GM19467 (cell line): ENCODE measurements around the gene MRE11.
"Not testable (repeated sequence)": the region's sequence is repeated elsewhere in the genome, so short reads cannot be mapped to it uniquely, and the experiment has no call there.

Source experiments
- ATAC-seq: cut with Tn5 transposase; IDR thresholded peaks from one replicate; pipeline ENCODE4 v1.9.1; 2021; ENCODE audit warnings: mild to moderate bottlenecking, moderate library complexity; ENCODE audit not compliant: unreplicated experiment

Gene MRE11

DNA sequence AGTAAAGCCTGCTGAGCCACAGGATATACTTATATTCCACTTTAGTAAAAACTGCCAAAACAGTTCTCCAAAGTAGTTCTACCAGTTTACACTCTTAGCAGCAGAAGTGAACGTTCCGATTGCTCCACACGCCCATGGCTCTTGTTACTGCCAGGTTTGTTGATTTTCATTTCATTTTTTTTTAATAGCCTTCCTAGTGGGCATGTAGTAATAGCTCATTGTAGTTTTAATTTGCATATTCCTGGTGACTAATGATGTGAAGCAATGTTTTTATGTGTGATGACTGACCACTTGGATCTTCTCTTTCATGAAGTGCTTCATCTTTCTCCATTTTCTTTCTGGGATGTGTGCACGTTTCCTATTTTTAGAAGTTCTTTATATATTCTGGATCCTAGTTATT, 13.8 kb upstream of the MRE11 start:
- ATAC-seq = no peak

DNA sequence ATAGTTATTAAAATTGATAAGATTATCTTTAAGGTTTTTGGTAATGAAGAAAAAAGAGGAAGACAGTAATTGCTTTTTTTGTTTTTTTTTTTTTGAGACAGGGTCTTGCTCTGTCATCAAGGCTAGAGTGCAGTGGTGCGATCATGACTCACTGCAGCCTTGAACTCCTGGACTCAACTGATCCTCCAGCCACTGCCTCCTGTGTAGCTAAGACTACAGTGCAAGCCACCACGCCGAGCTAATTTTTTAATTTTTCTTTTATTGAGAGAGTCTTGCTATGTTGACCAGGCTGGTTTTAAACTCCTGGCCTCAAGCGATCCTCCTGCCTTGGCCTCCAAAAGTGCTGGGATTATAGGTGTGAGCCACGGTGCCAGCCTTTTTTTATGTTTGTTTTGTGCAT, 12.9 kb upstream of the MRE11 start:
- ATAC-seq = not testable (repeated sequence)

DNA sequence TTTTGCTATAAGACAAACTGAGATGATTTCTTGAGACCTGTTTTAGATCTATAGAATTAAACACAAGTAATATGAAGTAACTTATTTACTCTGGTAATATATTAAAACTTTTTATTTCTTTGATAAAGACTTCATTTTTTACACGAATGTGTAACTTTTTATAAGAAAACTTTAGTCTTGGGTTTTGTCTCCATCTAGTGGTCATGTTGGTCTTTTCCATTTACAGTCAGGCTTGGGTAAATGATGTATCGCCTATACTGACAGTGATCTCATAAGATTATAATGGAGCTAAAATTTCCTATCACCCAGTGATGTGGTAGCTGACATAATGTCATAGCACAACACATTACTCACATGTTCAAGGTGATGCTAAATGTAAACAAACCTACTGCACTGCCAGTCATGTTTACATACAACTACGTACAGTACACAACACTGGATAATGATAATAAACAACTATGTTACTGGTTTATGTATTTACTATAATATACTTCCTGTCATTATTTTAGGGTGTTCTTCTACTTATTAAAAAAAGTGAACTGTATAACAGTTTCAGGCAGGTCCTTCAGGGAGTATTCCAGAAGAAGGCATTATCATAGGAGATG, 11.1 kb upstream of the MRE11 start:
- ATAC-seq = no peak

DNA sequence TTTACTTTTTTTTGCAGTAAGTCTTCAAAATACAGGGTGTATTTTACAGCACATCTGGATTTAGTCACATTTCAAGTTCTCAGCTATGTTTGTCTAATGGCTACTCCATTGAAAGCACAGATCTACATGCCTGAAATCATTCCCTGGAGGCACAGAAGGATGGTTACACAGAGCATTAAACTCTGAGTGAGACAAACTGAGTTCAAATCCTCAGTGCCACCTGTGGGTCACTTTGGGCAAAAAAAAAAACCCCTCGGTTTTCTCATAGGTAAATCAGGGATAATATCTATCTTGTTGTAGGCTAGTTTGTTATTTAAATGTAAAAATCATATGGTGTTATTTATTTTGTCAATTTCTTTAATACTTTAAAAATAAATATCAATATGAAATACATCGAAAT, 7.9 kb upstream of the MRE11 start:
- no peak for ATAC-seq

DNA sequence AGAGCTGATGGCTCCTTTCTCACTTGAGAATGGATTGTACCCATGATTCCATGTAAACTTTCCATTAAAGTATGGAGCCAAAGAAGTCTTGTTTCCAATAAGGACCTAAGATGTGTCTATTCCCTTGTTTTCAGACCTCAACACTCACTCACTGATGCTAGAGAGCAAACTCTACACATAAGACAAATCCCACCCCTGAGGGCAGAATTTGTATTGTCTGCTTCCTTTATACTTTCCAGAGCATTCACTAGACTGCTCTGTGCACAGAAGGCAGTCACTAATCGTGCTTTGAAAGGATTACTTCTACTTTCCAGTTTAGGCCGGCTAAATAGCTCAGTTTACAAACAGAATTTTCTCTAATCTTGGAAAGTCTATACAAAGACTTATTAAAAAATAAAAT, 6.5 kb upstream of the MRE11 start:
- ATAC-seq = no peak

DNA sequence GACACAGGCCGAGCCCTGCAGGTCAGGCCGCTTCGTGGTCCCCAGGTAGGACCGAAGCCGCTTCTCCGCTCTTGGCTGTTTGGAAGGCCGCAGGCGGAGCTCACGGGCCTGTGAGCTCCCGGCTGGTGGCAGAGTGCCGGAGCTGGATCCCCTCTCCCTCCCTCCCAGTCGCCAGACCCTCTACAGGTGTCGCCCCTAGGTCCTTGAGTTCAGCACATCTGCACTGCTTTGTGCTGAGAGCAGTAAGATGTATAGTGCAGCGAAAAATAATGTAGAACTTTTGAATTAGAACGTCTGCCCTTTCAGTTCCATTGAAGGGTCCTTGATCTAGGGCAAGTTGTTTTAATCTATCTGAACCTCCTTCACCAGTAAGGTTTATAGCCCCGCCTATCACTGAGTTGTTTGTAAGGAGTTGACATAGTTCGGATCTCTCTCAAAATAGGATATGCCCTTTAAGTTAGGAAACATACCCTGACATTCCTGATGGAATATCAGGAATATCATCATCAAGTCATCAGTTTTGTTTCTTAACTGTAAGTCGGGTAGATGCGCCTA, 559 bp upstream of the MRE11 start:
- peak; percentile 52 for ATAC-seq

DNA sequence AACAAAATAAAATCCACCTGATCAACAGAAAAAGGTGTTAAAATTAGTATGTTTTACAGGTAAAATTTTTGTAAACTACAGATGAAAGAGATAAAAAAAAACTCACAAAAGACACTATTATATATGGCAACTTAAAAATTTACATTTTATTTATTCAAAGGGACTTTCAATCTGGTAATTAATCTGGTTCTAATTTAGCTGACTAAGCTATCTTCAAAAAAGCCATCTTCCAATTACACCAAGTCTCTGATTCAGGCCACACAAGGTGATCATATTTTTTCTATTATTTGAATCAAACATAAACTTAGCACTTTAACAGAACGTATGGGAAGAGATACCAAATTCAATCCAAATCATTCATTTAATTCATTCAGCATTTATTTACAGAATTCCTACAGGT, 7.6 kb downstream of the MRE11 start:
- no peak for ATAC-seq

DNA sequence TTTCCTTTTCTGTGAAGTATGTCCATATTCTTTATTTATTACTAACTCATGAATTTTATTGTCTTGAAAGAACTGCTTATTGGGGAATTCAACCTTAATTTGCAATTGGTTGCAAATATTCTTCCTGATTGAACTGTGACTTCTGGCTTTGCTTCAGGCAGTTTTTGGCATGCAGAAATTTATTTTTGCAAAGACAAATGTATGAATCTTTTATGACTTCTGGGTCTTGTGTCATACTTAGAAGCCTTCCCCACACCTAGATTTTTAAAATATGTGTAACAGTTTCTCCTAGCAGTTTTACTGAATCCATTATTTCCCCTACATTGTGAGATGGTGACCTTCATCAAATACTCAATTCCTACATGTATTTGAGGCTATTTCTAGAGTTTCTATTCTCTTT, 12.3 kb downstream of the MRE11 start:
- no peak for ATAC-seq

DNA sequence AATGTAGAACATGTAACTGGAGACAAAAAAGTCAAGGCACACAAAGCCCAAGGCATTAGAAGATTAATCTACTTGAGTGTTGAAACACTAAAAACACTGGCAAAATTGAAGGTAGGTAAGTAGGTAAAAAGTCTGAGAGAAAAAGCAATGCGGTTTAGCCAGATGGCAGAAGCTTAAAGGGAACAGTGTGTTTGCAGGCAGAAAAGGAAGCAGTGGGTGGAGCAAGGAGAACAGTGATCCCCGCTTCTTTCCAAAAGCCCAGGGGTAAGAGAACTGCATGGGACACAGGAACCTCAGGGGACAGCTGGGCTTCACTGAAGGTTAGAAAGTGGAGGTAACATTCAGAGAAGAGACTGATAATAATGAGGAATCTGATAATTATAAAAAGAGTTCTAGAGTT, 16.0 kb downstream of the MRE11 start:
- no peak for ATAC-seq

DNA sequence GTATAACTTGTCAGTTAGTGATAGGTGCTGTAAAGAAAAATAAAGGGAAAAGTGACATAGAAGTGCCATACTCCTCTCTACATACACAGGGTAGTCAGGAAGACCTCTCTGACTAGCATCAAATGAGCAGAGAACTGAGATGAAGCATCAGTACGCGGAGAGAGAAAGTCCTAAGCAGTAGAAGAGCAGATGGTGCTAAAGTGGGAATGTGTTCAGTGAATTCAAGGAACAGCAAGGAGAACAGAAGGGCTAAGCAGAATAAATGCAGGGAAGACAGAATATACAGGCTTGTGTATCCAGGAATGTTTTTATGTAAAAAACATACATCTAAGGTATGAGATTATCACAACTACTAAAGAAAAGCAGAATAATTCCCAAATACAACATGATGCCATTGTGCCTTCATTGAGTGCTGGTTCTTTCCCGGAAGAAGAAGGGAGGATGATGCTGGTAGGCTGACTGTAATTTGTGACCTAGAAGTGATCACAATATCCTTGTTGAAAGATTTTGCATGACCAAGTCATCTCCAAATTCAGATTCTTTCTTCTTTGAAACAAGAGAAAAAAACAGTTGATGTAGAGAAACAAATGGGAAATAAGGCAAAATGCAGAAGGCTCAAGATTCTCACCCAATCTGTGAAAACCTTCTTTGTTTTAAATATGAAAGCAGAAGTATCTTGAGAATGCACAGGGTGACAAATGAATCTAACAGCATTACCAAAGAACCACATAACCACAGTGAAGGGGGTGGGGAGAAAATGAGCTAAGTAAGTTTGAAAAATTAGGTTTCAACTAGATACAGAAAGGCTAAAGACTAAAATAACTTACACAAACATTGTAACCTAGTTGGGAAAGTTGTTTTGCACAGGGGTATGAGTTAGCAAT, 20.5 kb downstream of the MRE11 start:
- ATAC-seq = peak; percentile 81

DNA sequence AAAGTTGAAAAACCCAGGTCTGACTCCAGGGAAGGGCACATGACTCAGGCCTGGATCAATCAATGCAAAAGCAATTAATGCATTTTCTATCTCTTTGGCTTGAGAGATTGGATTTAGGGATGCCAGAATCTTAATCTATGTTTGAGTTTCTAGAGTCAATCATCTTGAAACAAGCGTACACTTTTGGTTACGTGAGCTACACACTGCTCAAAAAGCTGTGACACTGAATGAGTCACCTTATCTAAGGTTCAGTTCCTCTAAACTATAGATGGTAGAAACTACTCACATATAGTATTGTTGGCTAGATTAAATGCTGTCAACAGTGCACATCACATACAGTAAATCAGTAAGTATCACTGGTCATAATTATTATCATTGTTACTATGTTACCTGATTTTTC, 24.2 kb downstream of the MRE11 start:
- ATAC-seq = peak; percentile 68

DNA sequence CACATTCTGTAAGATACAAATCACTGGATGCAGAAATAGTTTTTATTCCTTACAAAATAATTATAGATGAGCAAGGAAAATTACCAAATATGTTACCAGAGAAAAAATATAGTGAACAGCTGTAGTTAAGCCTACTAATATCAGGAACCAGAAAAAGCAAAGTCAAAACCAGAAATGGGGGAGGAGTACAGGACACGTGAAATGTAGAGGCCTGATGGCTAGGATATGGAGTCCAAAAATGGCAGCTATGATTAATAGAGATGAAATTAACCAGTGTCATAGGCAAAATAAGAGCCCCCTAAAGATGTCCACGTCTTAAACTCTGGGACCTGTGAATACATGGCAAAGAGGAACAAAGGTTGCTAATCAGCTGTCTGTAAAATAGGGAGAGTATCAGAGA, 34.1 kb downstream of the MRE11 start:
- ATAC-seq = no peak

DNA sequence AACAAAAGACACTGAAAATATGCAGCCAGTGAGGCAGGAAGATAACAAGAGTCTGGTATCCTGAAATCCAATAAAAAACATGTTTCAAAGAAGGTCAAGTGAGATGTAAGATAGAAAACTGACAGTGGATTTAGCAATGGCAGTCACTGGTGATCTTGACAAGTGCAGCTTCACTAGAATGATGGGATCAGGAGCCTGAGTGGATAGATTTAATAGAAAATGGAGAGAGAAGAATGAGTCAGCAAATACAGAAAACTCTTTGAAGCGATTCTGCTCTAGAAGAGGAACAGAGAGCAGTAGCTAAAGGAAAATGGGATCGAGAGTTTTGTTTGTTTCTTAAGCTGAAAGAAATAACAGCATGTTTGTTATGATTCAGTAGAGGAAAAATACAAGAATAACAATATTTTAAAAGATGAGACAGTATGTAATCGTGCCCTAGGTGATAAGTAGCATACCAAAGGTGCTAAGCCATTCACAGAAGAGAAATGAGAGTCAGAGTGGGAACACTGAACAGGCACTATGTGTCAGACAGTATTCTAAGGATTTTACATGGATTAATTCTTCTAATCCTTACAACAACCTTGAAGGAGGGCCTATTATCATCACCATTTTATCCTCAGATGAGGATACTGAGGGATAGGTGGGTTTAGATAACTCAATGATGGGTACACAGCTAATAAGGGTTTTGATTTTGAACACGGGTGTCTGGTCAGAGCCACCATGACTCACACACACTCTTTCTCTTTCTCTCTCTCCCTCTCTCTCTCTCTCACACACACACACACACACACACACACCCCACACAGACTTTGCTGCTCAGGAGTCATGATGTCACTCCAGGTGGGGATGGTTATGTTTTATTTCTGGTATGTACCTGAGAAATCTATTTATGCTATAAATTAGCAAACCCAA, 36.3 kb downstream of the MRE11 start:
- no peak for ATAC-seq

DNA sequence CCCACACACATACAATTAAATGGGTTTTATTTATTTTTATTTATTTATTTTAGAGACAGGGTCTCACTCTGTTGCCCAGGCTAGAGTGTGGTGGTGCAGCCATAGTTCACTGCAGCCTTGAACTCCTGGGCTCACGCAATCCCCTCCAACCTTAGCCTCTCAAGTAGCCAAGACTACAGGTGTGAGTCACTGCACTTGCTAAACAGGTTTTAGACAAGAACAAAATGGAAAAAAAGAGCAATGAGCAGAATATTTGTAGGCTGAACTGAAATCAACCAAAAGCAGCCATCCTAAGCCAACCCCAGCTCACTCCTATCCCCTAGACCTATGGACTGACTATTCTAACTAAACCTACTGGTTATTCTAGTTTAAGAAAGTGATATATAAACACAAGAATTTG, 37.8 kb downstream of the MRE11 start:
- ATAC-seq = no peak

DNA sequence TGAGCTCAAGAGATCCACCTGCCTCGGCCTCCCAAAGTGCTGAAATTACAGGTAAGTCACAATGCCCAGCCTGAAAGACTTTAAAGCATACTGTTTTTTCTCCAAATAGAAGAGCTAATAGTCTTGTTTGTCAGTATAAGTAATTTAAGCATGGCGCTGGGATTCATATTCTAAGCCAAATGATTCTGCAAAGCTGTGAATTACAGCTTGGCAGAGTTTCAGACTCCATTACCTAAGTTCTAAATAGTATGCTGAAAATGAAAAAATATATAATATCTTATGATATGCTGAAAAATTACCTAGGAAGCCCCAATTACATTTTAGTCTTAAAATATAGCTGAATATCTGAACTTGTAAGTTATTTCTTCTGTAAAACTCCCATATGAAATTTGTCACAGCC, 39.3 kb downstream of the MRE11 start:
- no peak for ATAC-seq

DNA sequence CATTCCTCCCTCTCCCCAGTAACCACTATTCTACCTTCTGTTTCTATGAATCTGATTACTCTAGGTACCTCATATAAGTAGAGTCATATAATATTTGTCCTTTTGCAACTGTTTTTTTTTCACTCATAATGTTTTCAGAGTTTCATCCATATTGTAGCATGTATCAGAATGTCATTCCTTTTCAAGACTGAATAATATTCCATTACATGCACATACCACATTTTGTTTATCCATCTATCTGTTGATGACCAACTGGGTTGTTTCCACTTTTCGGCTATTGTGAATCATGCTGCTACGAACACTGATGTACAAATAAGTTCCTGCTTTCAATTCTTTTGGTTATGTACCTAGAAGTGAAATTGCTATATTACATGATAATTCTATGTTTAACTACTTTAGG, 40.7 kb downstream of the MRE11 start:
- no peak for ATAC-seq

DNA sequence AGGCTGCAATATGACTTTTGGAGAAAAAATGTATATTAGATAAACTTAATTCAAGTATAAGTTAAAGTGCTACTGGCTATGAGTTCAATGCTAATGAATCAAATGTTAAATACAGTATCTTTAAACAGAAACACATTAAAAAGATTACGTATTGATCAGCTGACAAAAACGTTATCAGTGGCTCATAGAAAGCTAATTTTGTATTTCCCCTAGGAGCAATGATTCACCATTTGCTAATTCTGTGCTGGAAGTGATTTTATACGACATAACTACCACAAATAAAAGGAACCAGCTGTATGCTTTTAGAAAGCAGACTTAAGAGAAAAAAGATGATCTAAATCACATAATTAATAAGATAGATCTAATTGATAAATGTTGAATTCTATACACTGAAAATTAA, 43.6 kb downstream of the MRE11 start:
- no peak for ATAC-seq

DNA sequence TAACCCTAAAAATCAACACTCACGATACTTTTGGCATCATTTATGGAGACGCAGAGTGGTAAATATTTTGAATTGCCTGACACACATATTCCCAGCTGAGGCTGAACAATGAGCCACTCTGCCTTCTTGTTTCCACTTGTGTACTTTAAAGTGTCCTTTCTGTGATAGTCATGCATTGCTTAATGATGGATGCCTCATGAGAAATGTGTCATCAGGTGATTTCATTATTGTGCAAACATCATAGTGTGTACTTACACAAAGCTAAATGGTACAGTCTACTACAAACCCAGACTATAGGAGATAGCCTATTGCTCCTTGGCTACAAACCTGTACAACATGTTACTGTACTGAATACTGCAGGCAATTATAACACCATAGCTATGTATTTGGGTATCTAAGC, 44.2 kb downstream of the MRE11 start:
- ATAC-seq = no peak

DNA sequence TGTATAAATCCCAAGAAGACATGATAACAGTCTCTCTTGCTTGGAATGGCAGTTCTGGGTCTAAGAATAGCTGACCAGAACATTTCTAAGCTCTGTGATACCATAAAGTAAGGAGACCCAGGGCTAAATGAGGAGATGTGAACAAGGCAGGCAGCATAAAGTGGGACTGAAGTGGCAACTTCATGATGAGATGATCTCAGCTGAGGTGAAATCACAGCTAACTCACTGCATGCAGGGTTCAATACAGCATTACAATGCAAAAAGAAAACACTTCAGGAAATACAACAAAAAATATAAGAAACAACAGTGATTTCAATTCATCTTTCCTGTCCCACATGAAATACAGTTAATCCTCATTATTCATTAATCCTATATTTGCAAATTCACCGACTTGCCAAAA, 44.6 kb downstream of the MRE11 start:
- ATAC-seq = no peak

DNA sequence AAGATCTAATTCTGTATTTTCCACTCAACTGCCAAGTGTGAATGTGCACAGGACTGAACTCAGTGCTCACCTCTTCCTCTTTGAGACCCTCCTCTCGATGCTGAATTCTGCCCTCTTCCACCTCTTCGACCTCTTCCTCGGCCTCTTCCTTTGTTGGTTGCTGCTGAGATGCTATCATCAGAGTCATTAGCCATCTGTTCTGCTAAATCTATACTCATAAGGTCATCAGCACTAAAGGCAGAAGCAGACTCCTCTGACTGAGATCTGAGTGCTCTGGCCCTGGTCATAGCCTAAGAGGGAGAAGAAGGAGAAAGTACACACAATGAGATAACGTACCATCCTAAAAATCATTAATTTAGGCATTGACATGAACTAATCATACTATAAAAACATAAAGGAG, 46.5 kb downstream of the MRE11 start:
- no peak for ATAC-seq

DNA sequence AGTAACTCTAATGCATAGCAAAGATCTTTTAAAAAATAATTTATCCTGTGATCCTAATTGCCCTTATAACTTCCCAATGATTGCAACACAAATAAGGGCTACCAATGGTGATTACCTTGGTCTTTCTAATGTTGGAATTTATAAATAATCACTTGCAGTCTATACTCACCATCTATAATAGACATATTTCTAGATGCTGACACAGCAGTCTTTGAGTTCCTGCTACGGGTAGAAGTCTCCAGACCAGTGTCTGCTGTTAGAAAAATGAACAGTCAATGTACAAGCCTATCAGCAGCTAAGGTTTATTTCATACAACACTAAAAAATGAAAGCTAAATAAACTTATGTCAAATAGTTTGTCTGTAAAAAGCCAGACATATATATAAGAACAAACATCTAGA, 48.0 kb downstream of the MRE11 start:
- no peak for ATAC-seq
